MV-4-11 (cell line): ENCODE results near the gene MCM5.

ENCODE experiments used
- DNase-seq: peaks from one replicate; lab custom pipeline; 2025; lab: John Stamatoyannopoulos, UW

Gene MCM5

GRCh38 chr22:35379146-35379993, 20.6 kb upstream of the MCM5 start:
- no peak for DNase-seq

DNA sequence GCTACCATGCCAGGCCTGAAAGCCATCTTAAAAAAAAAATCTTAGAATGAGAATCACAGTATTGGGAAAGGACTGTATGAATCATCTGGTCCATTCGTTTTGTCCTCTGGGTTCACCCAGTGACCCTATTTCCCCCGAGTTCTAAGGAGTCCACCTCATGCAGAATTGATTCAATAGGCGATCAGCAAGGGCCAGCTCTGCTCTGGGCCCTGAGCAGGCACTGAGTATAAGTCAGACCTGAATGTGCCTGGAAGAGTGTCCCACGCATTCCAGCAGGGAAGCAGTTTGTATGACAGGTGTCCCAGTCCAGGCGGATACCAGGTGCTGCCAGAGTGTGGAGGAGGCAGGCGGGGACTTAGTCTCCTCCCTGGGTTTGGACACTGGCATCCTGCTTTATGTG, 19.9 kb upstream of the MCM5 start:
- no peak for DNase-seq

- peak; percentile 64 for DNase-seq
These were observed 19.2 kb upstream of the MCM5 start, which contains the start of gene HMOX1 for GRCh38 chr22:35380537-35381423. TSS of gene HMOX1 (plus strand) at chr22:35381096. CDS start at chr22:35381174, 78 bp downstream.

- no peak for DNase-seq
These were observed 18.4 kb upstream of the MCM5 start for GRCh38 chr22:35381424-35382009.

GRCh38 chr22:35383679-35384071, 16.3 kb upstream of the MCM5 start:
- DNase-seq: no peak

DNA sequence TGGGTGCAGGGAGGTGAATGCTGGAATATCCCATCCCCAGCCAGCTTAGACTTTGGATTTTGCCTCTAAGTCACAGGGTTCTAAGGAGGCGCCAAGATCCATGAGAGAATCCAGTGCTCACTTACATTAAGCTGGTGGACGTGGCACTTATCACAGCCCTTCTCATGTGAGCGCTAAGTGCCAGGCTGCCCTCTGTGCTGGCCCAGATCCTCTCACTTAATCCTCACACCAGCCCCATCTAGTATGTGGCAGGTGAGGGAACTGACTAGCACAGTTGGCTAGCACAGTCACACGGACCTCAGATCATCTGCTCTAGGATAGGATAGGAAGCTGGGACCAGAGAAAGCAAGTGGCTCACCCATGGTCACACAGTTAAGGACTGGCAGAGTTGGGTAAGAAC, 15.4 kb upstream of the MCM5 start:
- no peak for DNase-seq

DNA sequence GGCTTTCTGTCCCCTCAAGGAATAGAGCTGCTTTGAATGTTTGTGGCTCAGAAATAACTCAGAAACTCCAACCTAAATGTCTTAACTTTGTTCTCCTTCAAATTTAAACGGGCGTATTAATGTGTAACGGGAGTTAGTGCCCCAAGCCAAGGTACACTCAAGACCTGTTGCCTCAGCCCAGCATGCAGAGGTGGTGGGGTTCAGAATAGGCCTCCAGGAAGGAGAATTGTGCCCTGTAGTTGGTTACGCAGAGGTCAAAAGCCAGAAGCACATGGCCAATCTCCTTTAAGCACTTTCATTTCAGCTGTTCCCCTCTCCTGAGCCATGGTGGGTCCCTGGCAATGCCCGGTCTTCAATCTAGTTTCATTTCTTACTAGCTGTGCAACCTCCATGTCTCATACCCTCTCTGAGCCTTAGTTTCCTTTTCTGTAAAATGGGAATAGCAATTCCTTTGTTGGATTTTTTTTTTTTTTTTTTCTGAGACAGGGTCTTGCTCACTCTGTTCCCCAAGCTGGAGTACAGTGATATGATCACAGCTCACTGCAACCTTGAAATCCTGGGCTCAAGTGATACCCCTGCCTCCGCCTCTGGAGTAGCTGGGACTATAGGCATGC, 14.9 kb upstream of the MCM5 start:
- DNase-seq: no peak

GRCh38 chr22:35386670-35387288, 13.2 kb upstream of the MCM5 start:
- DNase-seq: no peak

DNA sequence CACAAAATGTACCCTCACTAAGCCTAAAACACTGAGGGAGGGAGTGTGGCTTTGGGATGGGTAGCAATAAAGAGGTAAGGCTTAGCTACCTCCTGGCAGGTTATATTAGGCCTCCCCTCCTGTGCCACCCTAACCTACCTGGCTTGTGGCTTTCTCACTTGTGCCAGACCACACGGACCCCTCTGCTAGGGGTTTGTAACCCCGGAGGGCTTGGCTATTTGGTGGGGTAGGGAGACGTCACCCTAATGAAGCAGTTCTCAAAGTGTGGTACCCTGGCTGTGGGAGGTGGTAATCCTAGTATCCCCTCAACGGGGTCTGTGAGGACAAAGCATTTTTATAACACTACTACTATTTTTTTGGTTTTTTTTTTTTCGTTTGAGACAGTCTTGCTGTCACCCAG, 9.0 kb upstream of the MCM5 start:
- no peak for DNase-seq

GRCh38 chr22:35392357-35392756, 7.6 kb upstream of the MCM5 start:
- no peak for DNase-seq

GRCh38 chr22:35393116-35394010, 6.6 kb upstream of the MCM5 start:
- no peak for DNase-seq

GRCh38 chr22:35394011-35394312, 6.0 kb upstream of the MCM5 start:
- no peak for DNase-seq

DNA sequence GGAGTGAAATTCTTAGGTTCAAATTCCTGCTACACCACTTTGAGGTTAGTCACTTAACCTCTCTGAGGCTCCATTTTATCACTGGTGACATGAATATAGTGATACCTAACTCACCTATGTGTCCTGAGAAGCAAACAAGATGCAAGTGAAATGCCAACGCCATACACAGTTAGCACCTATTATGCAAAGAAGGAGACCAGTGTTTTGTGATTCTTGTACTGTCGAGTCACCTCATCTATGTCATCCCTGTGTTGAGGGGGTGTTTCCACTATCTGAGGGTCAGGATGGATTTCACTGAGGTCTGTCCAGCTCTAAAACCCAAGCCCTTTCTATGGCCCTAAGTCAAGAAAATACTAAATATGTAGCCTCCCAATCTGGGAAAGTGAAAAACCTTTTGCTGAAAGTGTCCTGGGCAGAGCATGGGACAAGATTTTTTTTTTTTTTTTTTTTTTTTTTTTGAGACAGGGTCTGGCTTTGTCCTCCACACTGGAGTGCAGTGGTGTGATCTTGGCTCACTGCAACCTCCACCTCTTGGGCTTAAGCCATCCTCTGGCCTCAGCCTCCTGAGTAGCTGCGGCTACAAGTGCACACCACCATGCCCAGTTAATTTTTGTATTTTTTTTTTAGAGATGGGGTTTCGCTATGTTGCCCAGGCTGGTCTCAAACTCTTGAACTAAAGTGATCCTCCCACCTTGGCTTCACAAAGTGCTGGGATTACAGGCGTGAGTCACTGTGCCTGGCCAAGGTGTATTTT, 5.0 kb upstream of the MCM5 start:
- no peak for DNase-seq

- DNase-seq: peak; percentile 72
These were observed 3.3 kb upstream of the MCM5 start for GRCh38 chr22:35396622-35397021.

DNA sequence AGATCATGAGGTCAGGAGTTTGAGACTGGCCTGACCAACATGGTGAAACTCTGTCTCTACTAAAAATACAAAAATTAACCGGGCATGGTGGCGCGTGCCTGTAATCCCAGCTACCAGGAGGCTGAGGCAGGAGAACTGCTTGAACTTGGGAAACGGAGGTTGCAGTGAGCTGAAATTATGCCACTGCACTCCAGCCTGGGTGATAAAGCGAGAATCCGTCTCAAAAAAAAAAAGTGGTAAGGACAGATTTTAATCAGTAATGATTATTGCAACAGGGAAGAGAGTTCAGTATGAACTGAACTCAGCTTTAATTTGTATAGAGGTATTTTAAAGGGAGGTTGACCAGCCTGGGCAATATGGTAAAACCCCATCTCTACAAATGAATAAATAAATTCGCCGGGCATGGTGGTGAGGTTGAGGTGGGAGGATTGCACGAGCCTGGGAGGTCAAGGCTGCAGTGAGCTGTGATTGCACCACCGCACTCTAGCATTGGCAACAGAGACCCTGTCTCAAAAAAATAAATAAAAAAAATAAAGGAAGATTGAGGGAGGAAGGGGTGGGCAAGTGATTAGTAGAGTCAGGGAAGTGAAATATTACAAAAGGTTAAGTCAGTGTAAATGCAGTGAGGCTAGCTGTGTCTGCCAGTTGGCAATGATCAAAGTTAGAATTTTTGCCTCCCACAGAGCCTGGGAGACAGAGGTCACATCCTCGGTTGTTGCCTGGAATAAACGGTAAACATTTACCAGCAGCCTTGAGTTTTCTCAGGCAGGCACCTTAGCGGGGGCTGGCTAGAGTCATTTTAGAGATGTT, 2.6 kb upstream of the MCM5 start:
- DNase-seq: peak; percentile 14

GRCh38 chr22:35398591-35398973, 1.4 kb upstream of the MCM5 start:
- DNase-seq: no peak

GRCh38 chr22:35399114-35399677, 744 bp upstream of the MCM5 start:
- DNase-seq: no peak

DNA sequence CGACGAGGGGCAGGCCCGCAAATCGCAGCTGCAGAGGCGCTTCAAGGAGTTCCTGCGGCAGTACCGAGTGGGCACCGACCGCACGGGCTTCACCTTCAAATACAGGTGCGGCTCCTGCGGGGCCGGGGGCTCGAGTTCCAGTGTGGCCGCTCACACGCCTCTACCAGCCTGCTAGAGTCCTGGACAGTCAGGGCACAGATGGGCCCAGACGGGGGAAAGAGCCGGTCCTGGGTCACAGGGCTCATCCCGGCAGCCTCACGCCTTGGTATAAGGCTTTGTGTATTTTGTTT, 506 bp downstream of the MCM5 start:
- no peak for DNase-seq

DNA sequence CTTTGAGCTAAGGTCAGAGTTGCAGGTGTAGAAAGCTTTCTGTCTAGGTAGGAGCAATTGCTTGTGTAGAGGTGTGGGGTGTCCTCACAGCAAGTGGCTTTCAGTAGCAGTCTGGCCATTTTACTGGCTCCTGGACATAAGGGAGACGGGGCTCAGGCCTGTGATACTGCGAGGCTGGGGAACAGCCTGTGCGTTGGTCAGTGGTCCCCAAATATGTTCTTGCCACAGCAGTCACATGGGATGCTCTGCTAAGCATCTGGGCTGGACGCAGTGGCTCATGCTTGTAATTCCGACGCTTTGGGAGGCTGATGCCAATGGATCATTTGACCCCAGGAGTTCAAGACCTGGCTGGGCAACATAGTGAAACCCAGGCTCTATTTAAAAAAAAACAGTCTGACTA, 1.9 kb downstream of the MCM5 start:
- DNase-seq: no peak
